Ishikawa (cell line): ENCODE data around the gene CCDC9B.

Source experiments
- CEBPB ChIP-seq: IDR thresholded peaks from 2 replicates; pipeline ENCODE4 v1.6.1; 2012
- CREB1 ChIP-seq: IDR thresholded peaks from 2 replicates; pipeline ENCODE4 v1.6.1; 2012; ENCODE audit warnings: low read depth
- EGR1 ChIP-seq: IDR thresholded peaks from 2 replicates; pipeline ENCODE4 v1.6.1; 2012
- EP300 ChIP-seq: IDR thresholded peaks from 2 replicates; pipeline ENCODE4 v1.6.1; 2012; ENCODE audit warnings: borderline replicate concordance
- FOXM1 ChIP-seq: IDR thresholded peaks from 2 replicates; pipeline ENCODE4 v1.6.1; 2012; ENCODE audit warnings: low read depth, borderline replicate concordance
- MAX ChIP-seq: IDR thresholded peaks from 2 replicates; pipeline ENCODE4 v1.6.1; 2012
- NFIC ChIP-seq: IDR thresholded peaks from 2 replicates; pipeline ENCODE4 v1.6.1; 2012
- RAD21 ChIP-seq: IDR thresholded peaks from 2 replicates; pipeline ENCODE4 v1.6.1; 2012; ENCODE audit warnings: low read depth
- REST ChIP-seq: IDR thresholded peaks from 2 replicates; pipeline ENCODE4 v1.6.1; 2012; ENCODE audit warnings: low read depth, mild to moderate bottlenecking
- TAF1 ChIP-seq: IDR thresholded peaks from 2 replicates; pipeline ENCODE4 v1.6.1; 2012; ENCODE audit warnings: low read depth, mild to moderate bottlenecking
- TCF12 ChIP-seq: IDR thresholded peaks from 2 replicates; pipeline ENCODE4 v1.6.1; 2012; ENCODE audit warnings: low read depth
- TEAD4 ChIP-seq: IDR thresholded peaks from 2 replicates; pipeline ENCODE4 v1.6.1; 2012
- USF1 ChIP-seq: IDR thresholded peaks from 2 replicates; pipeline ENCODE4 v1.6.1; 2012
- YY1 ChIP-seq: IDR thresholded peaks from 2 replicates; pipeline ENCODE4 v1.6.1; 2012; ENCODE audit warnings: low read depth
- ZBTB7A ChIP-seq: IDR thresholded peaks from 2 replicates; pipeline ENCODE4 v1.6.1; 2012; ENCODE audit warnings: low read depth

The CCDC9B gene

GRCh38 chr15:40361640-40362039, 20.9 kb upstream of the CCDC9B start:
- no peak for TF ChIP-seq REST
- no peak for TF ChIP-seq ZBTB7A

GRCh38 chr15:40360015-40360414, 19.3 kb upstream of the CCDC9B start:
- TF ChIP-seq TCF12 (no peak), TAF1 (no peak), YY1 (no peak), EP300 (no peak), REST (no peak), TEAD4 (no peak), EGR1 (no peak), ZBTB7A (no peak), RAD21 (no peak), CEBPB (no peak), CREB1 (no peak), NFIC (no peak)

GRCh38 chr15:40358471-40359353, 18.0 kb upstream of the CCDC9B start:
- TF ChIP-seq CEBPB (0 out of 2 replicates have a peak, but pooled peaks have one; percentile 6), CREB1 (no peak)

GRCh38 chr15:40357723-40358470, 17.2 kb upstream of the CCDC9B start, which contains the start of gene DISP2:
Gene DISP2, plus strand, starts transcription at chr15:40358219. Its CDS starts 103 bp downstream, at chr15:40358322.
- TF ChIP-seq EP300 (peak; percentile 37), TCF12 (no peak), CEBPB (no peak), RAD21 (no peak), MAX (peak; percentile 68), ZBTB7A (0 out of 2 replicates have a peak, but pooled peaks have one; percentile 74), EGR1 (peak; percentile 92), TAF1 (no peak), REST (peak; percentile 90)

- TF ChIP-seq TEAD4 (no peak), FOXM1 (no peak), ZBTB7A (no peak), TCF12 (no peak), CREB1 (no peak), YY1 (no peak), REST (no peak), EP300 (no peak), TAF1 (no peak), NFIC (no peak), EGR1 (no peak), CEBPB (no peak), USF1 (no peak), MAX (no peak), RAD21 (no peak)
These were observed 16.5 kb upstream of the CCDC9B start for GRCh38 chr15:40357246-40357645.
